ENCODE measurements around the gene HDAC4.

DNA sequence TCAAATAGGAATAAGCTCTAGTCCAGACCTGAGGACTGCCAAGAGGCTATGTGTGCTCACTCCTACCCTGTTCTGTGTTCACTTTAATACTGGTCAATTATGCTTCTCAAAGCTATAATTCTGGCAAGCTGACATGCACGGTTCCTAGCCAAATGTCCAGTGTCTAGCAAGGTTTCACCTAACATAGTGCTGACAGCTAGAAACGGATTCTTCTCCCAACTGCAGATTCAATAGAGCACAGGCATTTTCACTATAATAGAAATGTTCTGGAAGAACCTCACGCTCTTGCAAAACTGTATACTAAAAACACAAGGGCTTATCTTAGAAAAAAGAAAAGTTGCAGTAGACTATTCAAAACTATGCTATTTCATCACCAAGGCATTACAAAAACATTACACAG is 45.1 kb downstream of the HDAC4 start:
- TF ChIP-seq, protein P1, sequence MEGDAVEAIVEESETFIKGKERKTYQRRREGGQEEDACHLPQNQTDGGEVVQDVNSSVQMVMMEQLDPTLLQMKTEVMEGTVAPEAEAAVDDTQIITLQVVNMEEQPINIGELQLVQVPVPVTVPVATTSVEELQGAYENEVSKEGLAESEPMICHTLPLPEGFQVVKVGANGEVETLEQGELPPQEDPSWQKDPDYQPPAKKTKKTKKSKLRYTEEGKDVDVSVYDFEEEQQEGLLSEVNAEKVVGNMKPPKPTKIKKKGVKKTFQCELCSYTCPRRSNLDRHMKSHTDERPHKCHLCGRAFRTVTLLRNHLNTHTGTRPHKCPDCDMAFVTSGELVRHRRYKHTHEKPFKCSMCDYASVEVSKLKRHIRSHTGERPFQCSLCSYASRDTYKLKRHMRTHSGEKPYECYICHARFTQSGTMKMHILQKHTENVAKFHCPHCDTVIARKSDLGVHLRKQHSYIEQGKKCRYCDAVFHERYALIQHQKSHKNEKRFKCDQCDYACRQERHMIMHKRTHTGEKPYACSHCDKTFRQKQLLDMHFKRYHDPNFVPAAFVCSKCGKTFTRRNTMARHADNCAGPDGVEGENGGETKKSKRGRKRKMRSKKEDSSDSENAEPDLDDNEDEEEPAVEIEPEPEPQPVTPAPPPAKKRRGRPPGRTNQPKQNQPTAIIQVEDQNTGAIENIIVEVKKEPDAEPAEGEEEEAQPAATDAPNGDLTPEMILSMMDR (IDR thresholded peaks at IDR 0.05), result no peak
- TF ChIP-seq, protein P2, sequence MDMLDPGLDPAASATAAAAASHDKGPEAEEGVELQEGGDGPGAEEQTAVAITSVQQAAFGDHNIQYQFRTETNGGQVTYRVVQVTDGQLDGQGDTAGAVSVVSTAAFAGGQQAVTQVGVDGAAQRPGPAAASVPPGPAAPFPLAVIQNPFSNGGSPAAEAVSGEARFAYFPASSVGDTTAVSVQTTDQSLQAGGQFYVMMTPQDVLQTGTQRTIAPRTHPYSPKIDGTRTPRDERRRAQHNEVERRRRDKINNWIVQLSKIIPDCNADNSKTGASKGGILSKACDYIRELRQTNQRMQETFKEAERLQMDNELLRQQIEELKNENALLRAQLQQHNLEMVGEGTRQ (CRISPR knock-in tag; IDR thresholded peaks at IDR 0.05), result no peak
- TF ChIP-seq HMGA2 (CRISPR knock-in tag; IDR thresholded peaks at IDR 0.05) (no peak), SP1 (CRISPR knock-in tag; conservative IDR thresholded peaks at IDR 0.05) (no peak), NFE2L1 (CRISPR knock-in tag; IDR thresholded peaks at IDR 0.05) (no peak), MXD4 (CRISPR knock-in tag; IDR thresholded peaks at IDR 0.05; ENCODE audit: borderline replicate concordance) (no peak)
- TF ChIP-seq, protein P3, sequence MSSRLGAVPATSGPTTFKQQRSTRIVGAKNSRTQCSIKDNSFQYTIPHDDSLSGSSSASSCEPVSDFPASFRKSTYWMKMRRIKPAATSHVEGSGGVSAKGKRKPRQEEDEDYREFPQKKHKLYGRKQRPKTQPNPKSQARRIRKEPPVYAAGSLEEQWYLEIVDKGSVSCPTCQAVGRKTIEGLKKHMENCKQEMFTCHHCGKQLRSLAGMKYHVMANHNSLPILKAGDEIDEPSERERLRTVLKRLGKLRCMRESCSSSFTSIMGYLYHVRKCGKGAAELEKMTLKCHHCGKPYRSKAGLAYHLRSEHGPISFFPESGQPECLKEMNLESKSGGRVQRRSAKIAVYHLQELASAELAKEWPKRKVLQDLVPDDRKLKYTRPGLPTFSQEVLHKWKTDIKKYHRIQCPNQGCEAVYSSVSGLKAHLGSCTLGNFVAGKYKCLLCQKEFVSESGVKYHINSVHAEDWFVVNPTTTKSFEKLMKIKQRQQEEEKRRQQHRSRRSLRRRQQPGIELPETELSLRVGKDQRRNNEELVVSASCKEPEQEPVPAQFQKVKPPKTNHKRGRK (CRISPR knock-in tag; IDR thresholded peaks at IDR 0.05; ENCODE audit: borderline replicate concordance), result no peak
- TF ChIP-seq, protein P4, sequence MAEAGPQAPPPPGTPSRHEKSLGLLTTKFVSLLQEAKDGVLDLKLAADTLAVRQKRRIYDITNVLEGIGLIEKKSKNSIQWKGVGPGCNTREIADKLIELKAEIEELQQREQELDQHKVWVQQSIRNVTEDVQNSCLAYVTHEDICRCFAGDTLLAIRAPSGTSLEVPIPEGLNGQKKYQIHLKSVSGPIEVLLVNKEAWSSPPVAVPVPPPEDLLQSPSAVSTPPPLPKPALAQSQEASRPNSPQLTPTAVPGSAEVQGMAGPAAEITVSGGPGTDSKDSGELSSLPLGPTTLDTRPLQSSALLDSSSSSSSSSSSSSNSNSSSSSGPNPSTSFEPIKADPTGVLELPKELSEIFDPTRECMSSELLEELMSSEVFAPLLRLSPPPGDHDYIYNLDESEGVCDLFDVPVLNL (CRISPR knock-in tag; IDR thresholded peaks at IDR 0.05; ENCODE audit: borderline replicate concordance, low read depth), result no peak

Measured in WTC11 (cell line).